ENCODE measurements around the gene MCF2L.

- TF ChIP-seq CTCF (conservative IDR thresholded peaks at IDR 0.05; ENCODE audit: low read depth, low read length) (no peak), EZH2 (IDR thresholded peaks at IDR 0.05; ENCODE audit: borderline replicate concordance, low read depth, low read length, poor library complexity, severe bottlenecking) (no peak)
Measured at GRCh38 chr13:113040031-113040430, 71.0 kb downstream of the MCF2L start.
